ENCODE data around the gene CHD2.

Gene CHD2

DNA sequence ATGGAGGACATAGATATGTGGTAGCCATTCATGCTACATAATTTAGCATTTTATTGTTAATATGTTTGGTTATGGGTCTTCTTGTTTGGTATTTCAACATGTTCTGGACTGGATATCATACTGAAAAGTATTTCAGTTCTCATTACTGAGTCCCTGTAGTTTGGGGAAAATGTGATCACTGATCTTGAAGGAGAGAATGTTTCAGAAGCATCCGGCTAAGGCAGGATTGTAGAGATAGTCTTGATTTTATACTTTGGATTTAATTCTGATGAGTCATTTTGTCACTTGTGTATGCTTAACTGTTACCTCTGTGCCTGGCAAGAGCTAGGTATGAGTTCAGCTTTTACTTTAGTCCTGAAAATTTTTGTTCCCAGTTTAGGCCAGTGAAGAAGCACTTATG, 7.1 kb downstream of the CHD2 start:
- peak overlapping the region; percentile 78 for H3K4me3 ChIP-seq (ENCODE audit: low read depth, low read length)
- peaks cover 56% of the 10 kb centered on the region for H3K4me1 ChIP-seq (ENCODE audit: control insufficient read depth, insufficient read depth, low read length, unreplicated experiment)

GRCh38 chr15:92907896-92908712, 8.0 kb downstream of the CHD2 start:
- Histone ChIP-seq H2AFZ (ENCODE audit: low read length, unreplicated experiment) (no peak overlapping the region), H3K79me2 (ENCODE audit: control insufficient read depth, insufficient read depth, low read length, unreplicated experiment) (peaks cover 94% of the 10 kb centered on the region), H3K36me3 (ENCODE audit: insufficient read depth, low read length) (peaks cover 3% of the 10 kb centered on the region; the same call in 1 of the 2 replicates), H3K4me1 (ENCODE audit: control insufficient read depth, insufficient read depth, low read length, unreplicated experiment) (peaks cover 61% of the 10 kb centered on the region), H3K4me3 (ENCODE audit: low read depth, low read length) (peak overlapping the region; percentile 78), H3K27ac (ENCODE audit: low read depth, low read length) (peak overlapping the region; percentile 98), H3K27me3 (ENCODE audit: insufficient read depth, low read length) (no peaks in the 10 kb centered on the region)

More for the DNA sequence above, 7.1 kb downstream of the CHD2 start:
- no peak overlapping the region for H2AFZ ChIP-seq (ENCODE audit: low read length, unreplicated experiment)
- H3K27ac ChIP-seq (ENCODE audit: low read depth, low read length): peak overlapping the region; percentile 98
- no peaks in the 10 kb centered on the region for H3K27me3 ChIP-seq (ENCODE audit: insufficient read depth, low read length)
- H3K79me2 ChIP-seq (ENCODE audit: control insufficient read depth, insufficient read depth, low read length, unreplicated experiment): peaks cover 94% of the 10 kb centered on the region
- H3K36me3 ChIP-seq (ENCODE audit: insufficient read depth, low read length): peaks cover 7% of the 10 kb centered on the region; the same call in 1 of the 2 replicates

DNA sequence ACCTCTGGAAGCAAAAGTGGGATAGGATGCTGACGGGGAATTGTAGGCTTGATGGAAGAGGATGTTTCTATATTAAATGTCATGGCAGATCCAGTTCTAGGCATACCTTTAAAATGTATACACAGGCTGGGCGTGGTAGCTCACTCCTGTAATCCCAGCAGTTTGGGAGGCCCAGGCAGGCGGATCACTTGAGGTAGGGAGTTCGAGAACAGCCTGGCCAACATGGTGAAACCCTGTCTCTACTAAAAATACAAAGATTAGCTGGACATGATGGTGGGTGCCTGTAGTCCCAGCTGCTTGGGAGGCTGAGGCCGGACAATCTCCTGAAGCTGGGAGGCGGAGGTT, 8.6 kb downstream of the CHD2 start:
- Histone ChIP-seq H3K36me3 (ENCODE audit: insufficient read depth, low read length) (0 out of 2 replicates have a peak, but pooled peaks cover 4% of the 10 kb centered on the region), H3K27me3 (ENCODE audit: insufficient read depth, low read length) (no peaks in the 10 kb centered on the region), H2AFZ (ENCODE audit: low read length, unreplicated experiment) (no peak overlapping the region), H3K4me3 (ENCODE audit: low read depth, low read length) (peak overlapping the region; percentile 64), H3K4me1 (ENCODE audit: control insufficient read depth, insufficient read depth, low read length, unreplicated experiment) (peaks cover 67% of the 10 kb centered on the region), H3K27ac (ENCODE audit: low read depth, low read length) (peak overlapping the region; percentile 98), H3K79me2 (ENCODE audit: control insufficient read depth, insufficient read depth, low read length, unreplicated experiment) (peaks cover 94% of the 10 kb centered on the region)

GRCh38 chr15:92909136-92909781, 9.1 kb downstream of the CHD2 start:
- peak overlapping the region; percentile 64 for H3K4me3 ChIP-seq (ENCODE audit: low read depth, low read length)
- peak overlapping the region; percentile 98 for H3K27ac ChIP-seq (ENCODE audit: low read depth, low read length)
- H3K79me2 ChIP-seq (ENCODE audit: control insufficient read depth, insufficient read depth, low read length, unreplicated experiment): peaks cover 97% of the 10 kb centered on the region
- H3K36me3 ChIP-seq (ENCODE audit: insufficient read depth, low read length): 0 out of 2 replicates have a peak, but pooled peaks cover 4% of the 10 kb centered on the region
- H2AFZ ChIP-seq (ENCODE audit: low read length, unreplicated experiment): no peak overlapping the region
- H3K27me3 ChIP-seq (ENCODE audit: insufficient read depth, low read length): no peaks in the 10 kb centered on the region
- H3K4me1 ChIP-seq (ENCODE audit: control insufficient read depth, insufficient read depth, low read length, unreplicated experiment): peaks cover 72% of the 10 kb centered on the region

- H3K79me2 ChIP-seq (ENCODE audit: control insufficient read depth, insufficient read depth, low read length, unreplicated experiment): peaks cover 95% of the 10 kb centered on the region
- H3K4me3 ChIP-seq (ENCODE audit: low read depth, low read length): no peak overlapping the region
- peak overlapping the region; percentile 4; the same call in 1 of the 2 replicates for H3K27ac ChIP-seq (ENCODE audit: low read depth, low read length)
- no peak overlapping the region for H2AFZ ChIP-seq (ENCODE audit: low read length, unreplicated experiment)
- H3K4me1 ChIP-seq (ENCODE audit: control insufficient read depth, insufficient read depth, low read length, unreplicated experiment): peaks cover 77% of the 10 kb centered on the region
- H3K36me3 ChIP-seq (ENCODE audit: insufficient read depth, low read length): 0 out of 2 replicates have a peak, but pooled peaks cover 4% of the 10 kb centered on the region
- H3K27me3 ChIP-seq (ENCODE audit: insufficient read depth, low read length): no peaks in the 10 kb centered on the region
These were observed 10.3 kb downstream of the CHD2 start for GRCh38 chr15:92910451-92910850.

GRCh38 chr15:92914103-92914499, 14.0 kb downstream of the CHD2 start:
- Histone ChIP-seq H3K27ac (ENCODE audit: low read depth, low read length) (peak overlapping the region; percentile 95), H2AFZ (ENCODE audit: low read length, unreplicated experiment) (no peak overlapping the region), H3K36me3 (ENCODE audit: insufficient read depth, low read length) (peaks cover 8% of the 10 kb centered on the region; the same call in 1 of the 2 replicates), H3K79me2 (ENCODE audit: control insufficient read depth, insufficient read depth, low read length, unreplicated experiment) (peaks cover 91% of the 10 kb centered on the region), H3K4me1 (ENCODE audit: control insufficient read depth, insufficient read depth, low read length, unreplicated experiment) (peaks cover 70% of the 10 kb centered on the region), H3K4me3 (ENCODE audit: low read depth, low read length) (peak overlapping the region; percentile 17; the same call in 1 of the 2 replicates), H3K27me3 (ENCODE audit: insufficient read depth, low read length) (no peaks in the 10 kb centered on the region)

- Histone ChIP-seq H2AFZ (ENCODE audit: low read length, unreplicated experiment) (no peak overlapping the region), H3K4me3 (ENCODE audit: low read depth, low read length) (peak overlapping the region; percentile 17; the same call in 1 of the 2 replicates), H3K27me3 (ENCODE audit: insufficient read depth, low read length) (no peaks in the 10 kb centered on the region), H3K27ac (ENCODE audit: low read depth, low read length) (peak overlapping the region; percentile 95), H3K36me3 (ENCODE audit: insufficient read depth, low read length) (peaks cover 8% of the 10 kb centered on the region; the same call in 1 of the 2 replicates), H3K4me1 (ENCODE audit: control insufficient read depth, insufficient read depth, low read length, unreplicated experiment) (peaks cover 67% of the 10 kb centered on the region), H3K79me2 (ENCODE audit: control insufficient read depth, insufficient read depth, low read length, unreplicated experiment) (peaks cover 92% of the 10 kb centered on the region)
These were observed 14.7 kb downstream of the CHD2 start for GRCh38 chr15:92914768-92915221.

GRCh38 chr15:92915766-92916435, 15.8 kb downstream of the CHD2 start:
- Histone ChIP-seq H3K36me3 (ENCODE audit: insufficient read depth, low read length) (peaks cover 8% of the 10 kb centered on the region; the same call in 1 of the 2 replicates), H3K4me3 (ENCODE audit: low read depth, low read length) (no peak overlapping the region), H3K27ac (ENCODE audit: low read depth, low read length) (peak overlapping the region; percentile 95), H2AFZ (ENCODE audit: low read length, unreplicated experiment) (no peak overlapping the region), H3K27me3 (ENCODE audit: insufficient read depth, low read length) (no peaks in the 10 kb centered on the region), H3K4me1 (ENCODE audit: control insufficient read depth, insufficient read depth, low read length, unreplicated experiment) (peaks cover 75% of the 10 kb centered on the region), H3K79me2 (ENCODE audit: control insufficient read depth, insufficient read depth, low read length, unreplicated experiment) (peaks cover 92% of the 10 kb centered on the region)

GRCh38 chr15:92917598-92918407, 17.7 kb downstream of the CHD2 start:
- Histone ChIP-seq H3K4me3 (ENCODE audit: low read depth, low read length) (peak overlapping the region; percentile 50; the same call in 1 of the 2 replicates), H3K79me2 (ENCODE audit: control insufficient read depth, insufficient read depth, low read length, unreplicated experiment) (peaks cover 92% of the 10 kb centered on the region), H3K27me3 (ENCODE audit: insufficient read depth, low read length) (no peaks in the 10 kb centered on the region), H3K27ac (ENCODE audit: low read depth, low read length) (peak overlapping the region; percentile 95), H2AFZ (ENCODE audit: low read length, unreplicated experiment) (peak overlapping the region; percentile 61), H3K36me3 (ENCODE audit: insufficient read depth, low read length) (peaks cover 12% of the 10 kb centered on the region; the same call in 1 of the 2 replicates), H3K4me1 (ENCODE audit: control insufficient read depth, insufficient read depth, low read length, unreplicated experiment) (peaks cover 87% of the 10 kb centered on the region)
